Vagina (tissue), 2 donors: ENCODE results near the gene IL36B.

ENCODE experiments used
- CTCF ChIP-seq, 3 experiments: fragments of 450-650 bp in 2 of 3; fragments of 200-600 bp in 1 of 3; sonication (generic) in 1 of 3; IDR thresholded peaks; one replicate each; pipeline ENCODE4 v1.5.1; 2017 to 2019; ENCODE audit warnings: antibody characterized with exemption in 3 of 3, mild to moderate bottlenecking in 2 of 3, moderate library complexity in 2 of 3
- POLR2A ChIP-seq, 2 donors: fragments of 450-650 bp; IDR thresholded peaks; one replicate each; pipeline ENCODE4 v1.6.1; 2017; ENCODE audit warnings: antibody characterized with exemption in 2 of 2, mild to moderate bottlenecking in 2 of 2, moderate library complexity in 2 of 2

GRCh38 chr2:113064898-113065297, 12.2 kb upstream of the IL36B start:
- TF ChIP-seq CTCF (IDR thresholded peaks at IDR 0.05) (no peak), POLR2A (IDR thresholded peaks at IDR 0.05) (no peak)
